Testis (tissue), 2 donors: ENCODE results near the gene DPYSL3.

Source experiments
- POLR2A ChIP-seq: fragments of 450-650 bp; IDR thresholded peaks from one replicate; pipeline ENCODE4 v1.6.1; 2017; ENCODE audit warnings: antibody characterized with exemption, mild to moderate bottlenecking, moderate library complexity
- TF ChIP-seq, protein P1 (sequence below), 3 experiments: fragments of 450-650 bp in 2 of 3; fragments of 200-600 bp in 1 of 3; sonication (generic) in 1 of 3; IDR thresholded peaks; one replicate each; pipeline ENCODE4 v1.5.1; 2016 to 2019; ENCODE audit warnings: antibody characterized with exemption in 3 of 3, mild to moderate bottlenecking in 2 of 3, moderate library complexity in 1 of 3

DNA sequence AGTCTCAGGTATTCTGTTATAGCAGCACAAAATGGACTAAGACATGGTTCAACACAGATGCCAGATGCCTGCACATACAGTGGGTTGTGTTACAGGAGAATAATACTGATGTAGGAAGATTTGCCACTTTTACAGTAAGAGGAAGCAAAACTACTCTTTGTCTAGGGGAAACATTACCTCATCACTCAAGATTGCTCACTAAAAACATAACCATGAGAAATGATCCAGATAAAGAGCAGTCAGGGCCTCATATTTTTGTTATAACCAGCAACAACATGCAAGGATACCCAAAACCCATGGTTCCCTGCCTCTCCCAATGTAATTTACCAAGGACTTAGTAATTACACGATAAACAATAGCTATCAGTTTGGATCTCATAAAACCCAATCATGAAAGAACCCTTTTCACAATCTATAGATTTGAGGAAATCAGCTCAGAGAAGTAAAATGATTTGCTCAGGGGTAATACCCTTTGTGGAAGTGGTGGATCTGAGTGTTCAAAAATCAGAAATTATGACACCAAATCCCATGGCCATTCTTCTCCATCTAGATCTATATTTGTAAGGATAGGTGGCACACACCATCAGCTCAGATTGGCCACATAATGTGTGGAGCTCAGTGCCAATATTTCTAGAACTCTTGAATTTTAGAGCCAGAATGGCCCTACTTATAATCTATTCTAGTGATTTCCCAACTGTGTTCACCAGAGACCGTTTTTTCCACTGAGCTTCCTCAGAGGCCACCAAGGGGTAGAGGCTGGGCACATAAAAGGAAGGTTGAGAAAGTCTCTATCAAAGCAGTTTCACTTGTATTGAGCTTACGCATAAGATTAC is 27.8 kb downstream of the DPYSL3 start:
- TF ChIP-seq, protein P1, sequence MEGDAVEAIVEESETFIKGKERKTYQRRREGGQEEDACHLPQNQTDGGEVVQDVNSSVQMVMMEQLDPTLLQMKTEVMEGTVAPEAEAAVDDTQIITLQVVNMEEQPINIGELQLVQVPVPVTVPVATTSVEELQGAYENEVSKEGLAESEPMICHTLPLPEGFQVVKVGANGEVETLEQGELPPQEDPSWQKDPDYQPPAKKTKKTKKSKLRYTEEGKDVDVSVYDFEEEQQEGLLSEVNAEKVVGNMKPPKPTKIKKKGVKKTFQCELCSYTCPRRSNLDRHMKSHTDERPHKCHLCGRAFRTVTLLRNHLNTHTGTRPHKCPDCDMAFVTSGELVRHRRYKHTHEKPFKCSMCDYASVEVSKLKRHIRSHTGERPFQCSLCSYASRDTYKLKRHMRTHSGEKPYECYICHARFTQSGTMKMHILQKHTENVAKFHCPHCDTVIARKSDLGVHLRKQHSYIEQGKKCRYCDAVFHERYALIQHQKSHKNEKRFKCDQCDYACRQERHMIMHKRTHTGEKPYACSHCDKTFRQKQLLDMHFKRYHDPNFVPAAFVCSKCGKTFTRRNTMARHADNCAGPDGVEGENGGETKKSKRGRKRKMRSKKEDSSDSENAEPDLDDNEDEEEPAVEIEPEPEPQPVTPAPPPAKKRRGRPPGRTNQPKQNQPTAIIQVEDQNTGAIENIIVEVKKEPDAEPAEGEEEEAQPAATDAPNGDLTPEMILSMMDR (IDR thresholded peaks at IDR 0.05), result no peak
- no peak for TF ChIP-seq POLR2A
